ENCODE measurements around the gene ZEB1.
"Not testable (repeated sequence)": the region's sequence is repeated elsewhere in the genome, so short reads cannot be mapped to it uniquely, and the experiment has no call there.

The ZEB1 gene

GRCh38 chr10:31422634-31423033, 103.6 kb downstream of the ZEB1 start:
- DNase-seq (ENCODE audit: low read depth in 2 of 2) = no peak

GRCh38 chr10:31424473-31424872, 105.5 kb downstream of the ZEB1 start:
- no peak for DNase-seq (ENCODE audit: low read depth in 2 of 2)

- no peak for DNase-seq (ENCODE audit: low read depth in 2 of 2)
These were observed 107.4 kb downstream of the ZEB1 start for GRCh38 chr10:31426401-31426800.

- DNase-seq (ENCODE audit: low read depth in 2 of 2) = not testable (repeated sequence)
These were observed 108.3 kb downstream of the ZEB1 start for GRCh38 chr10:31427334-31427733.

- DNase-seq (ENCODE audit: low read depth in 2 of 2) = not testable (repeated sequence)
These were observed 109.5 kb downstream of the ZEB1 start for GRCh38 chr10:31428499-31428898.

- DNase-seq (ENCODE audit: low read depth in 2 of 2) = no peak
These were observed 112.0 kb downstream of the ZEB1 start for GRCh38 chr10:31431021-31431420.

- DNase-seq (ENCODE audit: low read depth in 2 of 2) = no peak
These were observed 118.9 kb downstream of the ZEB1 start for GRCh38 chr10:31437959-31438358.

GRCh38 chr10:31451766-31452165, 132.8 kb downstream of the ZEB1 start:
- no peak for DNase-seq (ENCODE audit: low read depth in 2 of 2)

- no peak for DNase-seq (ENCODE audit: low read depth in 2 of 2)
These were observed 137.5 kb downstream of the ZEB1 start for GRCh38 chr10:31456468-31456867.

GRCh38 chr10:31457858-31458257, 138.8 kb downstream of the ZEB1 start:
- no peak for DNase-seq (ENCODE audit: low read depth in 2 of 2)

GRCh38 chr10:31458974-31459373, 140.0 kb downstream of the ZEB1 start:
- no peak for DNase-seq (ENCODE audit: low read depth in 2 of 2)

- no peak for DNase-seq (ENCODE audit: low read depth in 2 of 2)
These were observed 141.2 kb downstream of the ZEB1 start for GRCh38 chr10:31460242-31460641.

- no peak for DNase-seq (ENCODE audit: low read depth in 2 of 2)
These were observed 145.5 kb downstream of the ZEB1 start for GRCh38 chr10:31464552-31464951.

GRCh38 chr10:31466313-31466712, 147.3 kb downstream of the ZEB1 start:
- DNase-seq (ENCODE audit: low read depth in 2 of 2) = no peak

- DNase-seq (ENCODE audit: low read depth in 2 of 2) = no peak
These were observed 148.9 kb downstream of the ZEB1 start for GRCh38 chr10:31467791-31468535.

- no peak for DNase-seq (ENCODE audit: low read depth in 2 of 2)
These were observed 149.5 kb downstream of the ZEB1 start for GRCh38 chr10:31468536-31468859.

GRCh38 chr10:31475519-31475918, 156.5 kb downstream of the ZEB1 start:
- DNase-seq (ENCODE audit: low read depth in 2 of 2) = no peak

GRCh38 chr10:31476088-31476487, 157.1 kb downstream of the ZEB1 start:
- no peak for DNase-seq (ENCODE audit: low read depth in 2 of 2)

GRCh38 chr10:31477584-31477983, 158.6 kb downstream of the ZEB1 start:
- no peak for DNase-seq (ENCODE audit: low read depth in 2 of 2)

- DNase-seq (ENCODE audit: low read depth in 2 of 2) = no peak
These were observed 160.7 kb downstream of the ZEB1 start for GRCh38 chr10:31479752-31480151.

GRCh38 chr10:31483546-31483945, 164.5 kb downstream of the ZEB1 start:
- no peak for DNase-seq (ENCODE audit: low read depth in 2 of 2)

- DNase-seq (ENCODE audit: low read depth in 2 of 2) = no peak
These were observed 165.6 kb downstream of the ZEB1 start for GRCh38 chr10:31484431-31485135.

- no peak for DNase-seq (ENCODE audit: low read depth in 2 of 2)
These were observed 172.0 kb downstream of the ZEB1 start for GRCh38 chr10:31490858-31491504.

Measured in stimulated activated CD4-positive, alpha-beta T cell treated with anti-CD3 and anti-CD28 coated beads, Interleukin-4, amount 100 ng/mL, for 48 hours (primary cell).